ENCODE measurements around the gene ARHGAP18.

GRCh38 chr6:129592516-129593232, 117.3 kb downstream of the ARHGAP18 start:
- no peak for TF ChIP-seq POLR2A (IDR thresholded peaks at IDR 0.05; ENCODE audit: low read depth, low read length)
- no peak for TF ChIP-seq TAF1 (IDR thresholded peaks at IDR 0.05; ENCODE audit: borderline replicate concordance, low read depth, low read length)
- no peak for TF ChIP-seq POLR2AphosphoS5 (IDR thresholded peaks at IDR 0.05; ENCODE audit: low read depth, low read length)

Data from GM12892 (cell line).